ENCODE results near the gene TUBA4B.
"Not testable (repeated sequence)": the region's sequence is repeated elsewhere in the genome, so short reads cannot be mapped to it uniquely, and the experiment has no call there.

The TUBA4B gene

GRCh38 chr2:219309278-219309677, 56.2 kb downstream of the TUBA4B start, which contains the start of gene PTPRN:
Gene PTPRN (minus strand): TSS chr2:219309401. CDS start chr2:219309332, 69 bp downstream.
- FAIRE-seq: no peak
- DNase-seq (ENCODE audit: insufficient read length, low spot score): no peak

- not testable (repeated sequence) for FAIRE-seq; DNase-seq (ENCODE audit: insufficient read length, low spot score)
Observed at GRCh38 chr2:219312683-219313263, 59.7 kb downstream of the TUBA4B start.

DNA sequence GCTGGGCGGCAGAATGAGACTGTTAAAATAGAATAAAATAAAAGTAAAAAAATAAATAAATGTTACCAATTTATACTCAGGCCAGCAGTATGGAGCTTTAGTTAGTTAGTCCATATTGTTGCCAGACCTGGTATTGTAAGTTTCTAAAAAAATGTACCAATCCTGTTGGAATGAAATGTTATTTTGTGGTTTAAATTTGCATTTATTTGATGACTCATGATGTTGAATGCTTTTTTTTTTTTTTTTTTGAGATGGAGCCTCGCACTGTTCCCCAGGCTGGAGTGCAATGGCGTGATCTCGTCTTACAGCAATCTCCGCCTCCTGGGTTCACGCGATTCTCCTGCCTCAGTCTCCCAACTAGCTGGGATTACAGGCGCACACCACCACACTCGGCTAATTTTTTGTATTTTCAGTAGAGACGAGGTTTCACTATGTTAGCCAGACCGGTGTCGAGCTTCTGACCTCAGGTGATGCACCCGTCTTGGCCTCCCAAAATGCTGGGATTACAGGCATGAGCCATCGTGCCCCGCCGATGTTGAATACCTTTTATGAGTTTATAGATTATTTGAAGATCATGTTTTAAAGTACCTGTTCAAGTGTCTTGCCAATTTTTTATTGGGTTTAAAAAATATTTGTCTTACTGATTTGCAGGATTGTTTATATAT, 61.9 kb downstream of the TUBA4B start:
- FAIRE-seq: no peak
- DNase-seq (ENCODE audit: insufficient read length, low spot score): no peak
